GM12878 (cell line): ENCODE results near the gene ADCK1.
"Not testable (repeated sequence)": the region's sequence is repeated elsewhere in the genome, so short reads cannot be mapped to it uniquely, and the experiment has no call there.

ENCODE experiments used
- CTCF ChIP-seq, 3 experiments: IDR thresholded peaks in 2 of 3; conservative IDR thresholded peaks in 1 of 3; 2 replicates each; pipeline ENCODE4 v1.5.1; 2011; ENCODE audit warnings: low read depth in 3 of 3, low read length in 3 of 3, mild to moderate bottlenecking in 3 of 3, control low read depth in 2 of 3, moderate library complexity in 2 of 3, inconsistent platforms in 1 of 3, mixed read lengths in 1 of 3; ENCODE audit not compliant: control insufficient read depth in 2 of 3, insufficient read depth in 1 of 3; ENCODE audit errors: extremely low read depth in 1 of 3
- EZH2 ChIP-seq: IDR thresholded peaks from 2 replicates; pipeline ENCODE4 v1.6.1; 2012; ENCODE audit warnings: low read depth, mild to moderate bottlenecking, control low read depth, inconsistent platforms, low read length, borderline replicate concordance; ENCODE audit not compliant: control insufficient read depth

DNA sequence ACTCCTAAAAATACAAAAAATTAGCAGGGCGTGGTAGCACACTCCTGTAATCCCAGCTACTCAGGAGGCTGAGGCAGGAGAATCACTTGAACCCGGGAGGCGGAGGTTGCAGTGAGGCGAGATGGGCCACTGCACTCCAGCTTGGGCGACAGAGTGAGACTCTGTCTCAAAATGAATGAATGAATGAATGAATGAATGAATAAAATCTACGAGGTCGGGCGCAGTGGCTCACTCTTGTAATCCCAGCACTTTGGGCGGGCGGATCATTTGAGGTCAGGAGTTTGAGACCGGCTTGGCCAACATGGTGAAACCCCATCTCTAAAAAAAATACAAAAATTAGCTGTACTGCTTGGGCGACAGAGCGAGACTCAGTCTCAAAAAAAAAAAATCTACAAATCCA is 453 bp upstream of the ADCK1 start:
- TF ChIP-seq EZH2; CTCF (IDR thresholded peaks at IDR 0.05 in 2 of 3, conservative IDR thresholded peaks at IDR 0.05 in 1 of 3; ENCODE audit: control insufficient read depth in 2 of 3, extremely low read depth in 1 of 3, insufficient read depth in 1 of 3, low read depth in 3 of 3, low read length in 3 of 3): not testable (repeated sequence)
